ENCODE results near the gene PLEKHB1. TPM values are rescaled to one million over a fixed set of nuclear protein-coding genes. Genes with fewer than 3 reads are reported as not detected.

Gene PLEKHB1, protein sequence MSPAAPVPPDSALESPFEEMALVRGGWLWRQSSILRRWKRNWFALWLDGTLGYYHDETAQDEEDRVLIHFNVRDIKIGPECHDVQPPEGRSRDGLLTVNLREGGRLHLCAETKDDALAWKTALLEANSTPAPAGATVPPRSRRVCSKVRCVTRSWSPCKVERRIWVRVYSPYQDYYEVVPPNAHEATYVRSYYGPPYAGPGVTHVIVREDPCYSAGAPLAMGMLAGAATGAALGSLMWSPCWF
- total RNA-seq (2014; rRNA removed; shearing (Covaris generic); ENCODE audit: low replicate concordance): 3.1 and 6.0 TPM in 2 replicates

DNA sequence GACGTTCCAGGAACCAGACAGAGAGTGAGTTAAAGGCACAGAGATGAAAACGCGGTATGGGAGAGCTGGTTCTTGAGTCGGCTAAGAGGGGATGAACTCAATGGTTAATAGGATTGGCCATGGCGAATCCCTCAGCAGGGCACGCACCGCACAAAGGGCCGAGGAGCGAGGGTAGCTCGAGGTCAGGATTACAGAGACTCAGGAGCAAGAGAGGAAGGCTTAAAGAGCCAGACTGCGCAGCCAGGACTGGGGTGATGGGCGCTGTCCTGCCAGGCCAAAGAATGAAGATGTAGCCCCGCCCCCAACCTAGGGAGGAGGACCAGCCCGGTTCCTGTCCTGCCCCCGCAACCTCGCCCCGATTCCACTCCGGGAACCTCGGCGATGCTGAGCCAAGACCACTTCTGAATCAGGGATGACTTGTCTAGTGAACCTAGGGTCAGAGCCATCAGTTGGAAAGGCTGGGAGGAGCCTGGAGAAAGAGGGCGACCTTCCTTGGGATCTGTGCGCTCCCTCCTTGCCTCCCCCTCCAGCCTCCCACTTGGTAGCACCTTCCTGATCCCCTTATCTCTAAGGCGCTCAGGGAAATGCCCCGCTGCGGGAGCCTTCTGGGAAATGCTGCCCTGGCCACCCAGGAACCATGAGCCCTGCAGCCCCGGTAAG, at the start of gene PLEKHB1:
Gene PLEKHB1, plus strand, starts transcription at position 610 of the 660 bp plus-strand sequence. Its CDS starts 28 bp downstream, at position 638.
- H3K9me2 ChIP-seq (replicated peaks; ENCODE audit: insufficient read depth, low read length): no peaks in the 10 kb centered on the region
- H3K9me3 ChIP-seq (ENCODE audit: low read length): no peaks in the 10 kb centered on the region
- no peaks in the 10 kb centered on the region for H3K27me3 ChIP-seq (ENCODE audit: low read length)
- no peak within 1 kb of the TSS for H3K27ac ChIP-seq (ENCODE audit: low read length)
- H2AFZ ChIP-seq (ENCODE audit: low read length): peak within 1 kb of the TSS; percentile 54; the same call in 1 of the 2 replicates
- H4K20me1 ChIP-seq (ENCODE audit: insufficient read depth, low read depth, low read length): 0 out of 2 replicates have a peak, but pooled peaks cover 3% of the 10 kb centered on the region
- H3K4me2 ChIP-seq (ENCODE audit: low read depth, low read length, poor library complexity, severe bottlenecking): peak within 1 kb of the TSS; percentile 73
- H3K4me3 ChIP-seq (ENCODE audit: low read length): no peak within 1 kb of the TSS
- peaks cover 10% of the 10 kb centered on the region for H3K4me1 ChIP-seq (ENCODE audit: low read length)
- H3K36me3 ChIP-seq (ENCODE audit: insufficient read depth, low read length): no peaks in the 10 kb centered on the region
- no peak within 1 kb of the TSS for H3K9ac ChIP-seq (ENCODE audit: low read length)
- H3K79me2 ChIP-seq (ENCODE audit: low read length): no peaks in the 10 kb centered on the region
- DNase-seq: no peak

DNA sequence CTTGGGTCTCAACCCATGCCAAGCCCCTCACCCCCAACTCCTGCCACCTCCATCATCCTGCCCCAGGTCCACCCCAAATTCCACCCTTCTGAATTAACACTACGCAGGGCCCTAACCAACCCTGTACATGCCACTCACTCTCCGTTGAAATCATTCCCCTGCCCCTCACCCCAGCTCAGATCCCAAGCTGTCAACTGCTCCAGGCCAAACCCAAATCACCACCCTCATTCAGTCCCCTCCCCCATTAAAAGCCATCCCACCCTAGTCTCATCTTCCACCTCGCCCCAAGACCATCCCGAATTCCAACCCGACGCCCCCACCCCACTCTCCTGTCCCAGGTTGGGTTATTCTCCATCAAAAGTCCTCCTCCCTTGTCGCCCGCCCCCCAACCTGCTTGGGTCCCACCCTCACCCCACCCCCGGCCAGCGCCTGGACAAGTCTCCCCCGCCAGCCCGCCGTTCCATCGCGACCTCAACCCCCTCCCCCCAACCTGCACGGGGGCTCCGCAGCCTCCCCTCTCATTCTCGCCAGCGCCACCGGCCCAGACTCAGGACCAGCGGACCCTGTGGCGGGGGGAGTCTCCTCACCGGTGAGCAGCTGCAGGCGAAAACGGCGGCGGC, 48.9 kb upstream of the PLEKHB1 start:
- H2AFZ ChIP-seq (ENCODE audit: low read length): peak overlapping the region; percentile 93; the same call in 1 of the 2 replicates
- peak overlapping the region; percentile 88 for H3K9ac ChIP-seq (ENCODE audit: low read length)

DNA sequence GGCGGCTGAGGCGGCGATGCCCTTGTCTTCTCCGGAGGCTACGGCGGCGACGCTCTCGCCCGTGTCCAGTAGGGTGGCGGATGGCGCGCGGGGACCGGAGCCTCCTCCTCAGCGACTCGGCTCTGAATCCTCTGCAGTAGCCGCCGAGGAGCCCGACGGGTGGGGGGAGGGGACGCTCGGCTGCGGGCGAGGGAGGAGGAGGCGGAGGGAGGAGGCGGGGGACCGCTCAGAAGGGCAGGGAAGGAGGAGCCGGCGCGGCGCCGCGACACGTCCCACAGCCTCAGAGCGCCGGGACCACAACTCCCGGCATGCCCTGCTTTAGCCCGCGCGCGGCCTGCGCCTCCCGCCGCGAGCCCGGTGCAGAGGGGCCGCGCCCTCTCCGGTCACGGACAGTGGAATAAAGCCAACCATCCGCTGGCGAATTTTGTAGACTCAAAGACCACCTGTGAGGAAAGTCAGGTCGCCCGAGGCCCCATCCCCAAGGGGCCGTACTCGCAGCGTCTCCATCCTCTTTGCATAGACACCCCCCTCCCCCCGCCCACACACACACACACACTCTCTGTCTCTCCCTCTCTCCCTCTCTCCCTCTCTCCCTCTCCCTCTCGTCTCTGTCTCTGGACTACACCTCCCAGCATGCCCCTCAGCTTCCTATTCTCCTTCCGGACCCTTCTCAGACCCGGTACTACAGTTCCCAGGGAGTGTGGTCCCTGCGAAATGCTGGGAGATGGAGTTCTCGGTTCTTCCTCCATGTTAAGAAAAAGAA, 48.2 kb upstream of the PLEKHB1 start, which contains the start of gene FAM168A:
Gene FAM168A, minus strand, starts transcription at position 157 of the 763 bp plus-strand sequence. CDS start 129,638 bp downstream, outside the sequence.
- peaks cover 8% of the 10 kb centered on the region; the same call in 1 of the 2 replicates for H4K20me1 ChIP-seq (ENCODE audit: insufficient read depth, low read depth, low read length)
- H3K4me1 ChIP-seq (ENCODE audit: low read length): peaks cover 28% of the 10 kb centered on the region
- H3K79me2 ChIP-seq (ENCODE audit: low read length): peaks cover 3% of the 10 kb centered on the region; the same call in 1 of the 2 replicates
- peak within 1 kb of the TSS; percentile 62 for H3K4me3 ChIP-seq (ENCODE audit: low read length)
- H3K36me3 ChIP-seq (ENCODE audit: insufficient read depth, low read length): no peaks in the 10 kb centered on the region
- peak; percentile 97 for DNase-seq
- no peaks in the 10 kb centered on the region for H3K27me3 ChIP-seq (ENCODE audit: low read length)
- no peaks in the 10 kb centered on the region for H3K9me3 ChIP-seq (ENCODE audit: low read length)
- H3K4me2 ChIP-seq (ENCODE audit: low read depth, low read length, poor library complexity, severe bottlenecking): peak within 1 kb of the TSS; percentile 65
- H2AFZ ChIP-seq (ENCODE audit: low read length): peak within 1 kb of the TSS; percentile 93
- H3K9me2 ChIP-seq (replicated peaks; ENCODE audit: insufficient read depth, low read length): no peaks in the 10 kb centered on the region
- H3K27ac ChIP-seq (ENCODE audit: low read length): peak within 1 kb of the TSS; percentile 50; the same call in 1 of the 2 replicates
- H3K9ac ChIP-seq (ENCODE audit: low read length): peak within 1 kb of the TSS; percentile 88

More for the DNA sequence above, 48.9 kb upstream of the PLEKHB1 start:
- Histone ChIP-seq H3K4me3 (ENCODE audit: low read length) (peak overlapping the region; percentile 62), H3K9me3 (ENCODE audit: low read length) (no peaks in the 10 kb centered on the region), H3K9me2 (replicated peaks; ENCODE audit: insufficient read depth, low read length) (no peaks in the 10 kb centered on the region), H3K27ac (ENCODE audit: low read length) (no peak overlapping the region), H3K79me2 (ENCODE audit: low read length) (peaks cover 3% of the 10 kb centered on the region; the same call in 1 of the 2 replicates), H4K20me1 (ENCODE audit: insufficient read depth, low read depth, low read length) (peaks cover 8% of the 10 kb centered on the region; the same call in 1 of the 2 replicates), H3K4me2 (ENCODE audit: low read depth, low read length, poor library complexity, severe bottlenecking) (peak overlapping the region; percentile 65), H3K27me3 (ENCODE audit: low read length) (no peaks in the 10 kb centered on the region), H3K4me1 (ENCODE audit: low read length) (peaks cover 33% of the 10 kb centered on the region), H3K36me3 (ENCODE audit: insufficient read depth, low read length) (no peaks in the 10 kb centered on the region)
- no peak for DNase-seq

DNA sequence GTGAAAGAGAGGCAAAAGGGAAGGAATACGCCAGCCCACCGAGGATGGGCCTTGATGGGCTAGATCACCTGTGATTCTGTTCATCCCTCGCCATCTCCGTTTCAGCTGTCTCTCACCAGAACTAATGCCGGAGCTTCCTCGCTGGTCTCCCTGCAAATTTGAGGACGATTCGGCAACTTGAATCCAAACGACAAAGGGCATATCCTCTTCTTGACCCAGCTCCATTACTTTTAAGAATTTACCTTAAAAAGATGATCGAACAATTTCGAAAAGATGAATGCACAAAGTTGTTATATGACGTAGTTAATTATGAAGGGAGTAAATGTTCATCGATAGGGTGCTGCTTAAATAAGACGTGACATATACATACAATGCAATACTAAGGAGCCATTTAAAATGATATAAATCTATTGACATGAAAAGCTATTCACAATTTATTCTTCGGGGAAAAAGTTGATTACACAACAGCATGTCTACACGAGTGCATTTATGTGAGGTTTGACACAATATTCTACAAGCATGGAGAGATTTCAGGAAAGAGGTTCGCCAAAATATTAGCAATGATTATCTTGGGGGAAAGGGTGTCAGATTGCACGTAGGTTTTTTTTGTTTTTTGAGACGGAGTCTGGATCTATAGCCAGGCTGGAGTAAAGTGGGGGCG, 47.5 kb upstream of the PLEKHB1 start:
- Histone ChIP-seq H3K36me3 (ENCODE audit: insufficient read depth, low read length) (no peaks in the 10 kb centered on the region), H3K27ac (ENCODE audit: low read length) (peak overlapping the region; percentile 50; the same call in 1 of the 2 replicates), H4K20me1 (ENCODE audit: insufficient read depth, low read depth, low read length) (peaks cover 8% of the 10 kb centered on the region; the same call in 1 of the 2 replicates), H3K79me2 (ENCODE audit: low read length) (peaks cover 3% of the 10 kb centered on the region; the same call in 1 of the 2 replicates), H3K9me3 (ENCODE audit: low read length) (no peaks in the 10 kb centered on the region), H3K4me2 (ENCODE audit: low read depth, low read length, poor library complexity, severe bottlenecking) (peak overlapping the region; percentile 65), H3K9me2 (replicated peaks; ENCODE audit: insufficient read depth, low read length) (no peaks in the 10 kb centered on the region), H3K9ac (ENCODE audit: low read length) (peak overlapping the region; percentile 88), H3K4me3 (ENCODE audit: low read length) (peak overlapping the region; percentile 62), H2AFZ (ENCODE audit: low read length) (peak overlapping the region; percentile 45), H3K27me3 (ENCODE audit: low read length) (no peaks in the 10 kb centered on the region), H3K4me1 (ENCODE audit: low read length) (peaks cover 21% of the 10 kb centered on the region)
- DNase-seq: no peak

DNA sequence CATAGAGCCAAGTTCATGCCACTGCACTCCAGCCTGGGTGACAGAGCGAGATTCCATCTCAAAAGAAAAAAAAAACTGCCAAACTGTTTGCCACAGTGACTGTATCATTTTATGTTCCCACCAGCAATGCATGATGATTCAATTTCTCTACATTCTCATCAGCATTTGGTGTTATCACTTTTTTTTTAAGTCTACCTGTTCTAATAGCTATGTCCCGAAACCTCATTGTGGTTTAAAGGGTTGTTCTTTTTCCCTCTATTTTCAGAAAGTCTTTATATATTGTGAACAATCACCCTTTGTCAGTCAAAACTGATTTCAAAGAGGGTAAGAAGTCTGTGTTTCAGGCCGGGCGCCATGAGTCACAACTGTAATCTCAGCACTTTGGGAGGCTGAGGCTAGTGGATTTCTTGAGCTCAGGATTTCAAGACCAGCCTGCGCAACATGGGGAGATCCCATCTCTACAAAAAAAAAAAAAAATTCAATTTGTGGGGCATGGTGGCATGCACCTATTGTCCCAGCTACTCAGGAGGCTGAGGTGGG, 33.7 kb upstream of the PLEKHB1 start:
- Histone ChIP-seq H2AFZ (ENCODE audit: low read length) (no peak overlapping the region), H3K79me2 (ENCODE audit: low read length) (no peaks in the 10 kb centered on the region), H3K27ac (ENCODE audit: low read length) (no peak overlapping the region), H3K36me3 (ENCODE audit: insufficient read depth, low read length) (no peaks in the 10 kb centered on the region), H3K9ac (ENCODE audit: low read length) (no peak overlapping the region), H4K20me1 (ENCODE audit: insufficient read depth, low read depth, low read length) (no peaks in the 10 kb centered on the region), H3K4me2 (ENCODE audit: low read depth, low read length, poor library complexity, severe bottlenecking) (no peak overlapping the region), H3K9me3 (ENCODE audit: low read length) (no peaks in the 10 kb centered on the region), H3K4me1 (ENCODE audit: low read length) (no peaks in the 10 kb centered on the region), H3K4me3 (ENCODE audit: low read length) (no peak overlapping the region), H3K9me2 (replicated peaks; ENCODE audit: insufficient read depth, low read length) (no peaks in the 10 kb centered on the region), H3K27me3 (ENCODE audit: low read length) (no peaks in the 10 kb centered on the region)
- no peak for DNase-seq

DNA sequence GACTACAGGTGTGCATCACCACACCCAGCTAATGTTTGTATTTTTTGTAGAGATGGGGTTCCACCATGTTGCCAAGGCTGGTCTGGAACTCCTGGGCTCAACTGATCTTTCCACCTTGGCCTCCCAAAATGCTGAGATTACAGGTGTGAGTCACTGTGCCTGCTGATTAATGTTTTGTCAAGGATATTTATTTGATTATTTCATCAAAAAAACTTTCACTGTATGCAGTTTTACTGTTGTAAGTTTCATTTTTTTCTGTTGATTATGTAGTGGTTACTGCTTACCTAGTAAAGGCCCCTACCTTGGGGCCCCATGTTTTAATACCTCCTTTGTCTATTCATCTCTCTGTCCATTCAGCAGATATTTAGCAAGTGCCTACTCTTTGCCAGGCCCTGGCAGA, 31.8 kb upstream of the PLEKHB1 start:
- no peak overlapping the region for H3K9ac ChIP-seq (ENCODE audit: low read length)
- no peak overlapping the region for H3K27ac ChIP-seq (ENCODE audit: low read length)
- H3K9me2 ChIP-seq (replicated peaks; ENCODE audit: insufficient read depth, low read length): no peaks in the 10 kb centered on the region
- no peaks in the 10 kb centered on the region for H3K36me3 ChIP-seq (ENCODE audit: insufficient read depth, low read length)
- no peaks in the 10 kb centered on the region for H4K20me1 ChIP-seq (ENCODE audit: insufficient read depth, low read depth, low read length)
- H3K9me3 ChIP-seq (ENCODE audit: low read length): no peaks in the 10 kb centered on the region
- no peak overlapping the region for H3K4me3 ChIP-seq (ENCODE audit: low read length)
- no peaks in the 10 kb centered on the region for H3K4me1 ChIP-seq (ENCODE audit: low read length)
- no peak for DNase-seq
- H3K4me2 ChIP-seq (ENCODE audit: low read depth, low read length, poor library complexity, severe bottlenecking): no peak overlapping the region
- no peaks in the 10 kb centered on the region for H3K27me3 ChIP-seq (ENCODE audit: low read length)
- no peak overlapping the region for H2AFZ ChIP-seq (ENCODE audit: low read length)
- no peaks in the 10 kb centered on the region for H3K79me2 ChIP-seq (ENCODE audit: low read length)

DNA sequence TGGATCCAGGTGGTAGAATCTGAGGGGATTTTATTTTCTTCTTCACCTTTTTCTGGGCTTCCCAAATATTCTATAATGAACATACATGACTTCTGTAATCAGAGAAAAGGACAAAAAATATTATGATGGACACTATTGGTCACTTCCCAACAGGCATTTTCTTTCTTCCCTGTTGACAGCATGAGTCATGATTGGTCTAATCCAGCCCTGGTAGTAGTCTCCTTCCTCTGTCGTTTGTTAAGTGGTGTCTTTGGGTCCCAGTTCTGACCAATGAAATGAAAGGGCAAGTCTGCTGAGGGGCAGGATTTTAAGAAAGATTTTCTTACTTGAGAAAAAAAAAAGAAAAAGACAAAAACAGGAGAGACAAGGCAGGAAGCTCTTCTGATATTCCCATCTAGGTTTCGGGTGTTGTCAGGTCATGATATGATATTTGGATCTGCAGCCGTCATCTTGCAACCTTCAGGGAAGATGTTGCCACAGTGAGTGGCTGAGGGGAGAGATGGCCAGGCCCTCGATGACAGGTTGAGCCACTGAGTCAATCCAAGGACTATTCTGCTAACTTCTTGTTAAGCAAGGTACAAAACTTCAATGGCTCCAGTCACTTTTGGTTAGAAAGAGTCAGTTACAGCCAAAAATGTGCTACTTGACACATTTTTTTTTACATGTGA, 23.3 kb upstream of the PLEKHB1 start:
- no peaks in the 10 kb centered on the region for H3K36me3 ChIP-seq (ENCODE audit: insufficient read depth, low read length)
- no peak overlapping the region for H3K4me3 ChIP-seq (ENCODE audit: low read length)
- H3K9me2 ChIP-seq (replicated peaks; ENCODE audit: insufficient read depth, low read length): no peaks in the 10 kb centered on the region
- peaks cover 14% of the 10 kb centered on the region for H3K4me1 ChIP-seq (ENCODE audit: low read length)
- no peaks in the 10 kb centered on the region for H3K79me2 ChIP-seq (ENCODE audit: low read length)
- H3K9me3 ChIP-seq (ENCODE audit: low read length): no peaks in the 10 kb centered on the region
- no peaks in the 10 kb centered on the region for H4K20me1 ChIP-seq (ENCODE audit: insufficient read depth, low read depth, low read length)
- no peak for DNase-seq
- no peak overlapping the region for H3K27ac ChIP-seq (ENCODE audit: low read length)
- no peaks in the 10 kb centered on the region for H3K27me3 ChIP-seq (ENCODE audit: low read length)
- H3K4me2 ChIP-seq (ENCODE audit: low read depth, low read length, poor library complexity, severe bottlenecking): peak overlapping the region; percentile 18
- no peak overlapping the region for H2AFZ ChIP-seq (ENCODE audit: low read length)
- H3K9ac ChIP-seq (ENCODE audit: low read length): no peak overlapping the region
